Measurements from ENCODE around the gene CCNY.

DNA sequence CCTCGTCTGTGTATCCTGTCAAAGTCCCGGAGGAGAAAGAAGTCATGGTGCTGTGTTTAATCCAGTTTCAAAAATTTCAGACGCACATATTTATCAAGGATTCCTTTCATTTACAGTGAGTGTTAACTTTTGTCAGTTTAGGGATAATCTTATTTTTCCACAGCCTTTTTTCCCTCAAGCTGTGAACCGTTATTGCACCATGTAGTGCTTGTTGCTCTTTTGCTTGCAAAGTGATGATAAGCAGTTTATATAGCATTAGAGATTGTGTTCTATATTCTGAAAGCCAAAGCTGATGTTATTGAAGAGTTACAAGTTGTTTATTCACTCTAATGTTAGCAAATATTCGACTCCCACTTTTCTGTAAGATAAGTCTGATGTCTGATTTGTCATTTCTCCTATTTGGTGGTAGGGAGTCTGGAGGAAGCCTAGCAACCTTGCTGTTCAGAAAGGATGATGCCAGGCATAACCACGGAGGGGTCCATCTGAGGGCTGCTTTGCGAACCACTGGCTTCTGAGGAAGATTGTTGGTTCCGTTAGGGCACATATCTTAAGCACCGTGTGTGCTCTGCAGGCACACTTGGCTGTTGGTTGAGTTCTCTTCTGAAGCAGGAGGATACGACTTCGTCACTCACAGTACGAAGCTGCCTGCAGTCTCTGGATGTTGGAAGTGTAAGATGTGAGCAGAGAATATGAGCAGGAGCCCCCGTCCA lies 11.7 kb downstream of the CCNY start:
- TF ChIP-seq, protein P1, sequence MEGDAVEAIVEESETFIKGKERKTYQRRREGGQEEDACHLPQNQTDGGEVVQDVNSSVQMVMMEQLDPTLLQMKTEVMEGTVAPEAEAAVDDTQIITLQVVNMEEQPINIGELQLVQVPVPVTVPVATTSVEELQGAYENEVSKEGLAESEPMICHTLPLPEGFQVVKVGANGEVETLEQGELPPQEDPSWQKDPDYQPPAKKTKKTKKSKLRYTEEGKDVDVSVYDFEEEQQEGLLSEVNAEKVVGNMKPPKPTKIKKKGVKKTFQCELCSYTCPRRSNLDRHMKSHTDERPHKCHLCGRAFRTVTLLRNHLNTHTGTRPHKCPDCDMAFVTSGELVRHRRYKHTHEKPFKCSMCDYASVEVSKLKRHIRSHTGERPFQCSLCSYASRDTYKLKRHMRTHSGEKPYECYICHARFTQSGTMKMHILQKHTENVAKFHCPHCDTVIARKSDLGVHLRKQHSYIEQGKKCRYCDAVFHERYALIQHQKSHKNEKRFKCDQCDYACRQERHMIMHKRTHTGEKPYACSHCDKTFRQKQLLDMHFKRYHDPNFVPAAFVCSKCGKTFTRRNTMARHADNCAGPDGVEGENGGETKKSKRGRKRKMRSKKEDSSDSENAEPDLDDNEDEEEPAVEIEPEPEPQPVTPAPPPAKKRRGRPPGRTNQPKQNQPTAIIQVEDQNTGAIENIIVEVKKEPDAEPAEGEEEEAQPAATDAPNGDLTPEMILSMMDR (conservative IDR thresholded peaks at IDR 0.05; ENCODE audit: low read length), result no peak
- TF ChIP-seq EZH2phosphoT487 (IDR thresholded peaks at IDR 0.05; ENCODE audit: borderline replicate concordance), result no peak

Data from Loucy (cell line).